ENCODE measurements around the gene PATJ.

Gene PATJ

GRCh38 chr1:61819421-61819820 is 77.1 kb downstream of the PATJ start:
- Histone ChIP-seq H3K4me2 (ENCODE audit: low read length, poor library complexity, severe bottlenecking) (no peak overlapping the region), H3K4me3 (ENCODE audit: insufficient read depth in 1 of 2, low read depth in 1 of 2, low read length in 2 of 2) (no peak overlapping the region), H4K8ac (ENCODE audit: low read length) (no peak overlapping the region), H4K91ac (ENCODE audit: low read length) (no peak overlapping the region), H2AFZ (ENCODE audit: low read depth, low read length) (no peak overlapping the region), H3K18ac (ENCODE audit: low read depth in 1 of 2, low read length in 2 of 2) (no peak overlapping the region), H3K27me3 (ENCODE audit: control insufficient read depth in 1 of 2, insufficient read depth in 1 of 2, low read length in 2 of 2) (no peaks in the 10 kb centered on the region), H2BK120ac (ENCODE audit: low read depth, low read length) (no peak overlapping the region), H3K9ac (ENCODE audit: low read length) (no peak overlapping the region), H3K9me3 (ENCODE audit: control insufficient read depth, low read length) (no peaks in the 10 kb centered on the region), H2BK12ac (ENCODE audit: low read length in 2 of 2) (no peak overlapping the region), H3K4me1 (ENCODE audit: control insufficient read depth, insufficient read depth, low read depth, low read length) (no peaks in the 10 kb centered on the region), H3K36me3 (ENCODE audit: control insufficient read depth in 1 of 2, insufficient read depth in 2 of 2, low read depth in 1 of 2, low read length in 2 of 2) (no peaks in the 10 kb centered on the region), H2BK5ac (ENCODE audit: low read depth, low read length, poor library complexity, severe bottlenecking) (no peak overlapping the region), H3K14ac (ENCODE audit: low read length in 2 of 2) (no peak overlapping the region), H3K23ac (ENCODE audit: low read length in 2 of 2) (no peak overlapping the region), H3K27ac (ENCODE audit: low read length, poor library complexity, severe bottlenecking) (no peak overlapping the region), H3K4ac (ENCODE audit: low read depth in 1 of 2, low read length in 2 of 2) (no peak overlapping the region), H2AK5ac (ENCODE audit: low read length, severe bottlenecking) (no peak overlapping the region), H2BK15ac (ENCODE audit: low read depth, poor library complexity, severe bottlenecking) (no peak overlapping the region), H3K79me1 (replicated peaks; ENCODE audit: low read length, poor library complexity, severe bottlenecking) (no peaks in the 10 kb centered on the region)
- WGBS, result 93% methylated on average over 7 of the region's 9 CpGs
- no peak for DNase-seq

GRCh38 chr1:61825393-61825792 is 83.1 kb downstream of the PATJ start:
- no peak overlapping the region for H2AFZ ChIP-seq (ENCODE audit: low read depth, low read length)
- H4K8ac ChIP-seq (ENCODE audit: low read length), result no peak overlapping the region
- H3K14ac ChIP-seq (ENCODE audit: low read length in 2 of 2), result no peak overlapping the region
- H2AK5ac ChIP-seq (ENCODE audit: low read length, severe bottlenecking), result no peak overlapping the region
- no peak overlapping the region for H2BK12ac ChIP-seq (ENCODE audit: low read length in 2 of 2)
- H3K9me3 ChIP-seq (ENCODE audit: control insufficient read depth, low read length), result no peaks in the 10 kb centered on the region
- H3K4me3 ChIP-seq (ENCODE audit: insufficient read depth in 1 of 2, low read depth in 1 of 2, low read length in 2 of 2), result no peak overlapping the region
- no peaks in the 10 kb centered on the region for H3K27me3 ChIP-seq (ENCODE audit: control insufficient read depth in 1 of 2, insufficient read depth in 1 of 2, low read length in 2 of 2)
- no peaks in the 10 kb centered on the region for H3K4me1 ChIP-seq (ENCODE audit: control insufficient read depth, insufficient read depth, low read depth, low read length)
- H3K4me2 ChIP-seq (ENCODE audit: low read length, poor library complexity, severe bottlenecking), result no peak overlapping the region
- H3K4ac ChIP-seq (ENCODE audit: low read depth in 1 of 2, low read length in 2 of 2), result no peak overlapping the region
- no peak overlapping the region for H3K18ac ChIP-seq (ENCODE audit: low read depth in 1 of 2, low read length in 2 of 2)
- WGBS, result no CpG with 5 or more reads among the region's 1 CpG
- no peak overlapping the region for H3K23ac ChIP-seq (ENCODE audit: low read length in 2 of 2)
- no peak overlapping the region for H2BK5ac ChIP-seq (ENCODE audit: low read depth, low read length, poor library complexity, severe bottlenecking)
- H4K91ac ChIP-seq (ENCODE audit: low read length), result no peak overlapping the region
- no peak overlapping the region for H3K9ac ChIP-seq (ENCODE audit: low read length)
- peaks cover 3 to 6% of the 10 kb centered on the region in 2 experiments for H3K36me3 ChIP-seq (ENCODE audit: control insufficient read depth in 1 of 2, insufficient read depth in 2 of 2, low read depth in 1 of 2, low read length in 2 of 2)
- H2BK15ac ChIP-seq (ENCODE audit: low read depth, poor library complexity, severe bottlenecking), result no peak overlapping the region
- H3K27ac ChIP-seq (ENCODE audit: low read length, poor library complexity, severe bottlenecking), result no peak overlapping the region
- no peak for DNase-seq
- H2BK120ac ChIP-seq (ENCODE audit: low read depth, low read length), result no peak overlapping the region
- H3K79me1 ChIP-seq (replicated peaks; ENCODE audit: low read length, poor library complexity, severe bottlenecking), result no peaks in the 10 kb centered on the region

DNA sequence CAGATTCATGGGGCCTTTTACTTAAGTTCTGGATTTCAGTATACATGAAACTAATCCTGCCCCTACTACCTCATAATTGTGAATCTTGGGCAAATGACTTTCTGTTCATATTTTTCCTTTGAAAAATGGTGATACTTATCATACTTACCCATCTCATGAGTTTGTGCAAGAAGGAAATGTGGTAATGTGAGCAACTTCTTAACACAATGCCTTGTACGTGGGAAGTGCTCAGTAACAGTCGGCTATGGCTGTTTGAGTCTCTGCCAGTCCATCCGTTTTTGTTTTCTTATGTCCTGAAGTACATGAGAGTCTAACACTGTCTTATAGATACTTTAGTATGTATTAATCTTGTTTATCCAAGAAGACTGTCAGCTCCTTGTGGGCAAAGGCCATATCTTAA is 86.5 kb downstream of the PATJ start:
- Histone ChIP-seq H3K18ac (ENCODE audit: low read depth in 1 of 2, low read length in 2 of 2) (no peak overlapping the region), H3K14ac (ENCODE audit: low read length in 2 of 2) (no peak overlapping the region), H3K4me3 (ENCODE audit: insufficient read depth in 1 of 2, low read depth in 1 of 2, low read length in 2 of 2) (no peak overlapping the region), H3K23ac (ENCODE audit: low read length in 2 of 2) (no peak overlapping the region), H3K79me1 (replicated peaks; ENCODE audit: low read length, poor library complexity, severe bottlenecking) (no peaks in the 10 kb centered on the region), H2BK12ac (ENCODE audit: low read length in 2 of 2) (no peak overlapping the region), H3K36me3 (ENCODE audit: control insufficient read depth in 1 of 2, insufficient read depth in 2 of 2, low read depth in 1 of 2, low read length in 2 of 2) (peaks cover 3 to 6% of the 10 kb centered on the region in 2 experiments), H2AFZ (ENCODE audit: low read depth, low read length) (no peak overlapping the region), H3K9me3 (ENCODE audit: control insufficient read depth, low read length) (no peaks in the 10 kb centered on the region), H2BK5ac (ENCODE audit: low read depth, low read length, poor library complexity, severe bottlenecking) (no peak overlapping the region), H4K91ac (ENCODE audit: low read length) (no peak overlapping the region), H3K4ac (ENCODE audit: low read depth in 1 of 2, low read length in 2 of 2) (no peak overlapping the region), H4K8ac (ENCODE audit: low read length) (no peak overlapping the region), H2BK15ac (ENCODE audit: low read depth, poor library complexity, severe bottlenecking) (no peak overlapping the region), H3K27ac (ENCODE audit: low read length, poor library complexity, severe bottlenecking) (no peak overlapping the region), H3K9ac (ENCODE audit: low read length) (no peak overlapping the region), H2BK120ac (ENCODE audit: low read depth, low read length) (no peak overlapping the region), H3K27me3 (ENCODE audit: control insufficient read depth in 1 of 2, insufficient read depth in 1 of 2, low read length in 2 of 2) (no peaks in the 10 kb centered on the region), H2AK5ac (ENCODE audit: low read length, severe bottlenecking) (no peak overlapping the region), H3K4me2 (ENCODE audit: low read length, poor library complexity, severe bottlenecking) (no peak overlapping the region), H3K4me1 (ENCODE audit: control insufficient read depth, insufficient read depth, low read depth, low read length) (no peaks in the 10 kb centered on the region)
- WGBS, result 100% methylated on average over 2 of the region's 3 CpGs
- no peak for DNase-seq

- Histone ChIP-seq H3K79me1 (replicated peaks; ENCODE audit: low read length, poor library complexity, severe bottlenecking) (no peaks in the 10 kb centered on the region), H3K18ac (ENCODE audit: low read depth in 1 of 2, low read length in 2 of 2) (no peak overlapping the region), H3K4me1 (ENCODE audit: control insufficient read depth, insufficient read depth, low read depth, low read length) (no peaks in the 10 kb centered on the region), H3K9me3 (ENCODE audit: control insufficient read depth, low read length) (no peaks in the 10 kb centered on the region), H2BK120ac (ENCODE audit: low read depth, low read length) (no peak overlapping the region), H3K14ac (ENCODE audit: low read length in 2 of 2) (no peak overlapping the region), H4K8ac (ENCODE audit: low read length) (no peak overlapping the region), H2BK15ac (ENCODE audit: low read depth, poor library complexity, severe bottlenecking) (no peak overlapping the region), H2AFZ (ENCODE audit: low read depth, low read length) (no peak overlapping the region), H3K4me3 (ENCODE audit: insufficient read depth in 1 of 2, low read depth in 1 of 2, low read length in 2 of 2) (no peak overlapping the region), H3K23ac (ENCODE audit: low read length in 2 of 2) (no peak overlapping the region), H3K27me3 (ENCODE audit: control insufficient read depth in 1 of 2, insufficient read depth in 1 of 2, low read length in 2 of 2) (no peaks in the 10 kb centered on the region), H2BK5ac (ENCODE audit: low read depth, low read length, poor library complexity, severe bottlenecking) (no peak overlapping the region), H4K91ac (ENCODE audit: low read length) (no peak overlapping the region), H2AK5ac (ENCODE audit: low read length, severe bottlenecking) (no peak overlapping the region), H3K4me2 (ENCODE audit: low read length, poor library complexity, severe bottlenecking) (no peak overlapping the region), H3K9ac (ENCODE audit: low read length) (no peak overlapping the region), H3K4ac (ENCODE audit: low read depth in 1 of 2, low read length in 2 of 2) (no peak overlapping the region), H3K27ac (ENCODE audit: low read length, poor library complexity, severe bottlenecking) (no peak overlapping the region), H2BK12ac (ENCODE audit: low read length in 2 of 2) (no peak overlapping the region), H3K36me3 (ENCODE audit: control insufficient read depth in 1 of 2, insufficient read depth in 2 of 2, low read depth in 1 of 2, low read length in 2 of 2) (no peaks in the 10 kb centered on the region)
- DNase-seq, result no peak
- 85% methylated on average over 1 of the region's 3 CpGs for WGBS
These were observed 94.4 kb downstream of the PATJ start for GRCh38 chr1:61836649-61837048.

Data from mesenchymal stem cell (in vitro differentiated cells and primary cell).